A172 (cell line): ENCODE data around the gene ALAS2. TPM values are rescaled to one million over a fixed set of nuclear protein-coding genes. Genes with fewer than 3 reads are reported as not detected.
A peak's percentile ranks its signal among the peaks of the same experiment; 100 is the strongest.
"Not testable (repeated sequence)": the region's sequence is repeated elsewhere in the genome, so short reads cannot be mapped to it uniquely, and the experiment has no call there.

Source experiments
- DNase-seq: peaks from one replicate; pipeline ENCODE4 v3.0.0-alpha.2; 2015; ENCODE audit warnings: low spot score
- total RNA-seq: library from RNA; depleted of rRNA; stranded (reverse); fragments of >200 nt; shearing (Covaris generic); gene quantifications from 2 replicates; pipeline ENCODE4 v1.2.3, GENCODE V29; 2014; rRNA removed

Gene ALAS2
- total RNA-seq, 1 experiment from 2014 or later = not detected

DNA sequence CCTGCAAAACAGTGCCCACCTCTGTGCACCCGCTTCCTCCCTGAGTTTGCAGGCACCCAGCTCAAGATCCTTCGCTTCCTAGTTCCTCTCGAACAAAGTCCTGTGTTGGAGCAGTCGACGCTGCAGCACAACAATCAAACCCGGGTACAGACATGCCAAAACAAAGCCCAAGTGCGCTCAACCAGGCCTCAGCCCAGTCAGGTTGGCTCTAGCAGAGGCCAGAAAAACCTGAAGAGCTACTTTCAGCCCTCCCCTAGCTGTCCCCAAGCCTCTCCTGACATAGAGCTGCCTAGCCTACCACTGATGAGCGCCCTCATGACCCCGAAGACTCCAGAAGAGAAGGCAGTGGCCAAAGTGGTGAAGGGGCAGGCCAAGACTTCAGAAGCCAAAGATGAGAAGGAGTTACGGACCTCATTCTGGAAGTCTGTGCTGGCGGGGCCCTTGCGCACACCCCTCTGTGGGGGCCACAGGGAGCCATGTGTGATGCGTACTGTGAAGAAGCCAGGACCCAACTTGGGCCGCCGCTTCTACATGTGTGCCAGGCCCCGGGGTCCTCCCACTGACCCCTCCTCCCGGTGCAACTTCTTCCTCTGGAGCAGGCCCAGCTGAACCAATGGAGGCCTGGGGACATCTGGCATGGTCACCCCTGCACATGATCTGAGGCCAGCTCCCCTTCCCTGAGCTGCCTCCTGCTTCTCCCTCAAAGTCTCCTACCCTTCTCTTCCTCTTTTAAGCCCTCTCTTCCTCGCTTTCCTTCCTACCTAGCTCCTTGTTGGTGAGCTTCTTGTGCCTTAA, 23.8 kb downstream of the ALAS2 start:
- no peak for DNase-seq

DNA sequence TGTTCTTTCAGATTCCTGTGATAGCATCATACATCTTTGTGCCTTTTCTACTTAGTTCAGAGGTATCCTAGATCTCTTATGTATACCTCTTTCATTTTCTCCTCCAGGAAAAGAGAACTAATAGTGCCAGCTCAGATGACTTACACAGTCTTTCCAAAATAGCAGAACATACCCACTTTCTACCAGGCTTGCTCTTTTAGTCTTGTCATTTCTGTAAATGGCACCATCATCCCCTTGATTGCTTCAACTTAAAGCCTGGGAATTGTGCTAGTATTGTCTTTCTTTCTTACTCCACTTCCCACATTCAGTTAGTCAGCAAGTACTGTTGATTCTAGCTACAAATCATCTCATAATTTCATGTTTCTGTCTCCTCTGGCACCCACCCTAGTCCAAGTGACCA, 25.5 kb downstream of the ALAS2 start:
- DNase-seq = no peak

DNA sequence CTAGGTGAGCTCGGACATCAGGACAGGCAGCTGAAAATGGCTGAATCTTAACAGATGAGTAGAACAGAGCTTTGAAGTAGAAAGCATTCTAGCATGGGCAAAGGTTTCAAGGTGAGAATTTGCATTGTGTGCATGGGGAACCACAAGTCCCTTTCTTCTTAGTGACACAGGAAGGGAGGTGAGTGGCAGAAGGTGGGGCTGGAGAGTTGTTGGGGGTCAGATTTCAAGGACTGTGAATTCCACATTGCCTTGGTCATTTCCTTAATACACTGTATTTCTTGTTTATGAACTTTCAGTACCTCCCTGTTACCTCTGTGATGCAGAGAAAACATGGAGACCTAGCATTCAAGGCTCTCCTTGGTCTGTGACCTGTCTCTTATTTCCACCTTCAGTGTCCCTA, 26.5 kb downstream of the ALAS2 start:
- no peak for DNase-seq

DNA sequence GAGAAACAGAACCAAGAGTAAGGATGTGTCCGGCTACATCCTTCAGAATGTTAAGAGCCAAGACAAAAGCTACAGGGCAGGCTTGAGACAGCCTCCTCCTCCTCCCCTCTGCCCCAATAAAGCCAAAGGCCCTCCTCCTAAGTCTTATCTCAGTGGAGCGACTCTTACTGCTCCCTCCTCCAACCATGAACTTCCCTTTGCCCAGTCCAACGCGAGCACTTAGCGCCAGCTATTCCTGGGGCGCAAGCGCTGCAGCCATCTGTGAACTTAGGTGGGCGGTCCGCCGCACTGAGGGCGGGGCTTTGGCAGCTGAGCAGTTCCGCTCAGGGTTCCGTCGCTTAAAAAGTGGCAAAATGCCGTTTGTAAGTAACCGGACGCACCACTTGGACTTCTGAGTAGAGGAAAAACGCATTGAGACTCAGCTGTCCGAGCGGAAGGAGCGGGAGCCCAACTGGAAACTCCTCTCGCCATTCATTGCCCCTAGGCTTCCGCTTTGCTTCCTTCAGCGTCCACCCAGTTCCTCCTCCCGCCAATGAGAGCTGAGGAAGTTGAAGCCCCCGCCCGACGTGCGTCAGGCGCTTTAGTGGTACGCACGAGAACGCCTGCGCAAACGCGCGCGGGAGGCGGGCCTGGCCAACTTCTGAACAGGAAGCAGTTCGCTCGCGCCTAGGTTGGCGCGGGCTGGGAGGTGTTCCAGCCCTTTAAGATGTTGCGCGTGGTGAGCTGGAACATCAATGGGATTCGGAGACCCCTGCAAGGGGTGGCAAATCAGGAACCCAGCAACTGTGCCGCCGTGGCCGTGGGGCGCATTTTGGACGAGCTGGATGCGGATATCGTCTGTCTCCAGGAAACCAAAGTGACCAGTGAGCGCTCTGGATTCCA, 30.8 kb downstream of the ALAS2 start, which contains the start of gene APEX2:
Gene APEX2 (plus strand): TSS at position 647 of the 882 bp plus-strand sequence. CDS start 60 bp downstream, at position 707.
- peak; percentile 89 for DNase-seq

DNA sequence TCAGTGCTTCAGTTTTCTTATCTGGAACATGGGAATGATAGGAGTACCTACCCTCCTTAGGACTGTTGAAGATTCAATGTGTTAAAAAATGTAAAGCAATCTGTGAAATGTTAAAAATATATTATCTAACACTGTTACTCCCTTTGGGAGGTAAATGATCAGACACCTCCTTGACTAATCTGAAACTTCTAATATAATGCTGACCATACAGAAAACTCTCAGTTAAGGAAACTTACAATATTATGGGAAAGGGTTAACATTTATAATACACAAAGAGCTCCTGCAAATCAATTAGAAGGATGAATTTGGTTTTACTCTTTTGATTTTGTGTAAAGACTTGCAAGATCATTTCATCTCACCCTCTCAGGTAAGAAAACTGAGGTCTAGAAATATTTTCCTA, 35.2 kb downstream of the ALAS2 start:
- no peak for DNase-seq

DNA sequence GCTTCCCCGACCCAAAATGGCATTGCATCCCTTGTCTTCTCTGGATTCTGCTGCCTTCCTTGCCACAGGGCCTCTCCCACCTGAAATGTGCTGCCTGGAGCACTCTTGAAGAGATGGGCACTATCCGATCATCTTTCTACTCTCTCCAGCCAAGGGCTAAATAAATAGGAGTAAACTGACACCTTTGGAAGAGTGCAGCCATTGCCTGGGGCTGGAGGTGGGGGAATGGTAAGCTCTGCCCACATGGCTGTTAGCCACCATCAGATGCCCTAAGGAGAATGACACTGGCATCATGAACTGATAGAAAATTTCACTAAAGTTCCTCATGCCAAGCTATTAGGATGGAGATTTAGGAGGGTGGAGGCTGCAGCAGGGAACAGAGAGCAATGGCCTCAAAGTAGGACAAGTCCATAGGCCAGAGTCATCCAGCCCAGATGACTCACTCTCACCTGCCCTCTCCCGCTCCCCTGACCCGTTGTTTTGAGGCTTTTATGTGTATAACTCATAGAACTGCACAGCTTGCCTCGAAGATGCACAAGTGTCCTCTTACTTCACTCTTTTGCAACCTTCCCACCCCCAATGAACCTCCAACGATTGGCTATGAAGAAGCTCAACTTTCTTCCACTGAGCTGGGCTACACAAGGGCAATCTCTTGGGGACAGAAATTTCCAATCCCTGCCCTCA, 36.0 kb downstream of the ALAS2 start:
- no peak for DNase-seq

DNA sequence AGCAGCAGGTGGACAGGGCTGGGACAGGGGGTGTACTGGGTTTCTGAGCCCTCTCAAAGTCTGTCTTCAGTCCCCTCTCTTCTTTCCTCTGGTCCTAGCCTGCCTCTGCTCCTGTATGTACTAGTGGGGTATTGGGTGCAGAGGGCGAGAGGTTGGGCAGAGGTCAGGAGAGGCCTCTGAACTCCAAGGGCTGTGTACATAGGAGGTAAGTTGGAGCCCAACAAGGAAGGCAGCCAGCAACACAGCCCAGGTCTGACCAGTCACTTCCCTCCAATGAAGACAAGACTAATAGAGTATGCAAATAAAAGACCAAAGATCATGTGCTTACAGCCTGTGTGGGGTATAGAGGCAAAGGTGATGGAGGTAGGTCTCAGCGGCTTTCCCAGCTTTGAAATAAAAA, 36.7 kb downstream of the ALAS2 start, which contains the start of gene PFKFB1:
Gene PFKFB1 (minus strand): TSS at position 90 of the 400 bp plus-strand sequence. CDS start 181 bp downstream, outside the sequence.
- DNase-seq = no peak

DNA sequence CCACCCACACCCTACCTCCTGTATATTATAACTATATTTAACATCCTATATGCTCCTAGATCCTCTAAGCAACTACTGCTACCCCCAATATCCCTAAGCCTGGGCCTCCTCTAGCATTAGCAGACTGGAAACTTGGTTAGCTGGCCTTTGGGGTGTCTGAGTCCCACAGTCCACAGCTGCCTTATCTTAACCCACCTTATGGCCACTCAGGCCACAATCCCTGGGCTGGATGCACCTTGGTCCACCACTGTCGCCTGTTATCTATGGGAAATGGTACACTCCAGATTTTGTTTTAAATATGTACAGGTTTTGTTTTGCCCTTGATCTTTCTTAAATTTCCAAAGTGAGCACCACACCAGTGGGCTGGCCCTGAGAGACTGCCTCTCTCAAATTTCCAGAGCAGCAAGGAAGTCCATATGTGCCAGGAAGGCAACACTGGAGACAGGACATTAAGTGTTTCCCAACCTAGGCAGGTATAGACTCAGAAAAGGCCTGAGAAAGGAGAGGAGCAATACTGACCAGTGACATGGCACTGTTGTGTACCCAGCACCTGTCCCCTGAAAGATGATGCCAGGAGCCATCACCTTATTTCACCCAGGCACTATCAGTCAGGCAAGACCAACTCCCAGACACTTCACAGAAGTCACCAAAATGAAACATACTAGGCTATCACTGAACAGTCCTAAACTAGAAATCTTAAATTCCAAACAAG, 37.7 kb downstream of the ALAS2 start:
- DNase-seq = no peak

DNA sequence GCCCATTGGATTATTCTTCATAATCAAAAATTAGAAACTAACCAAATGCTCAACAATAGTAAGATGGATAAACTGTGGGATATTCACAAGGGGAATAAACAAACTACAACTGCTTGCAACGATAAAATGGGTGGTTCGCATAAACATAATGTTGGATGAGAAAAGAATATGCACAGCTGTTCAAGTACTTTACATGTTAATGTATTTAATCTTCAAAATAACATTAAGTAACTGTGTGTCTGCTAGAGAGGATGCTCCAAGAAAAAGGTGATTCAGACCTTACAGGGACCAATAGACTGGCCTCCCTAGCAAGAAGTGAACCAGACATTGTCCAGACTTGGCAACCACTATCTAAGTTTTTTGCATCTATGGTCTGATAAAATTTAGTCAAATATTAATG, 39.1 kb downstream of the ALAS2 start:
- no peak for DNase-seq

DNA sequence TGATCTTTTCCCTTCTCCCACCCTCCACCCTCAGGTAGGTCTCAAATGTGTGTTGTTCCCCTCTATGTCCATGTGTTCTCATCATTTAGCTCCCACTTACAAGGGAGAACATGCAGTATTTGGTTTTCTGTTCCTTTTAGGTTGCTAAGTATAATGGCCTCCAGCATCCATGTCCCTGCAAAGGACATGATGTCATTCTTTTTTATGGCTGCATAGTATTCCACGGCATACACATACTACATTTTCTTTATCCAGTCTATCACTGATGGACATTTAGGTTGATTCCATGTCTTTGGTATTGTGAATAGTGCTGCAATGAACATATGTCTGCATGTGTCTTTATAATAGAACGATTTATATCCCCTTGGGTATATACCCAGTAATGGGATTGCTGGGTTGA, 47.5 kb downstream of the ALAS2 start:
- DNase-seq = not testable (repeated sequence)

DNA sequence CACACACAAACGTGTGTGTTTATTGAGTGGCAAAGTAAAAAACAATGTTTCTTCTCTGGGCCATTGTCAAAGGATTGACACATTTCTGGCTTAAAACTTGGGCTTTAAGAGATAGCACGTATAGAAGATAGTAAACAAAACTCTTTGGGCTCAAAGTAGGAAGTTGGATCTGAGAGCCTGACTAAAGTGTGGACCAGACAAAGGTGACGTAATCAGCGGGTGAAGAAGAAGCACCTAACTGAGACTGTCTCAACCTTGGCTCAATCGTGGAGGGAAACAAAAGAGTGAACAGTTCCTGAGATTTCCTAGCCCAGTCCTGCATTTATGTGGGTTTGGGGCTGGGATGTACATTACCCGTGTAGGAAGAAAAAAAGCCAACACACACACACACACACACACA, 50.4 kb downstream of the ALAS2 start:
- no peak for DNase-seq

DNA sequence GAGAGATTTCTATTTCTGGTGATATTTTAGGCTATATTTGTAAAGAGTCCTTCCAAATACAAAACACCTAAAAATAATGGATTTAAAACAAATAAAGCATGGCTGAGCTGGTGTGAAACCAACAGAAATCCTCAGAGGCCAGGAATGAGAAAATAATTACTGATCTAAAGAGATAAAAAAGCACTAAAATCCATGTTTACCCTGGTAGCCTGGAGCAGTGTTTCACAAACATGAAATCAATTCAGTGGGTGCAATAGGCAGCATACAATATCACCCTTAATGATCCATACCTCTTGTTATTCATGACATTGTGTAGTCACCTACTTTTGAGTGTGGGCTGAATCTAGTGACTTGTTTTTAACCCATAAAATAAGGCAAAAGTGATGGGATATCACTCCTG, 51.3 kb downstream of the ALAS2 start:
- no peak for DNase-seq

DNA sequence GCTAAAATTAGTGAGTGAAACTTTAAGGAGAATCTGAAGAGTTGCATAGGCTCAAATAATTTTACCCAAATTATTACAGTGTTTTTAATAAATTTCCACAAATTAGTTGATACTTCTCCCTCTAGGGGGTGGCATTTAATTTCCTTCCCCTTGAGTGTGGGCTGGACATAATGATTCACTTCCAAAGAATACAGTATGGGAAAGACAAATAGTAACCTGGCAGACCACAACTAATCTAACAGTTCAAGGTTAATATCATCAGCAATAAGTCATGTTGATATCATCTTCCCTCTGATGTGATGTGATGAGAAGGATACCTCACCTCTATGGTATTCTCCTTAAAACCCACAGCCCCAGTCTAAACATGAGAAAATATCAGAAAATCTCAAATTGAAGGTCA, 52.3 kb downstream of the ALAS2 start:
- no peak for DNase-seq

DNA sequence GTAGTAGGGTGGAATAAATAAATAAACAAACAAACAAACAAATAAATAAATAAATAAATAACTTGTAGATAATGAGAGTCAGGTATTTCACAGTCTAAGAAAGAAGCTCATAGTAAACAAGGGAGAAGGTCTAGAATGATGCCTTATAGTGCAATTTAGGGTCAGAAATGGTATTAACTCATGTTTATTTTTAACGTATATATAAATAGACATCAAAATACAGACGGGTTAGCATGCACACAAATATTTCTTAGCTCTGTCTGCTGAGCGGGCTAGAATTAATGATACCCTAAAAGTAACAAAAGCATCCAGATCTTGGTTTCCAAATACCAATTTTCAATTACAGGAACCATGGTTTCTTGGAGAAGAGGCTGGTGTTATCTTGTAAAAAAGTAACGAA, 53.4 kb downstream of the ALAS2 start:
- DNase-seq = no peak

DNA sequence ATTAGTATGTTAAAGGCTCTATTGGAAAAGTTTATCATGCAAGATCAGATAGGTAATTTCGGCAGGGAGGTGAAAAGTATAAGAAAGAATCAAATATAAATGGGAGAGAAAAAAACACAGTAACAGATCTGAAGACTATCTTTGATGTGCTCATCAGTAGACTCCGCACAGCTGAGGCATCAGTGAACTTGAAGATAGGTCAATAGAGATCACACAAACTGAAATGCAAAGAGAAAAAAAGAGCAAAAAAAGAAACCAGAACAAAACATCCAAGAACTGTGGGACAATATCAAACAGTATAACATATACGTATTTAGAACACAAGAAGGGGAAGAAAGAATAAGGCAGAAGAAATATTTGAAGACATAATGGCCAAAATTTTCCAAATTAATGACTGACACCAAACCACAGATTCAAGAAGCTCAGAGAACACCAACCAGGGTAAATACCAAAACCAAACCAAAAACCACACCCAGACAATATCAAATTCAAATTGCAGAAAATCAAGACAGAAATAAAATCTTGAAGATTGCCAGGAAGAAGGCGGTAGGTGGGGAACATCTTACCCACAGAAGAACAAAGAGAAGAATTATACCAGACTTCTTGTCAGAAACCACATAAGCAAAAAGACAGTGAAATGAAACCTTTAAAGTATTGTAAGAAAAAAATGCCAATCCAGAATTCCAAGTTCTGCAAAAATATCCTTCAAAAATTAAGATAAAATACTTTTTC, 65.8 kb downstream of the ALAS2 start:
- DNase-seq = no peak

DNA sequence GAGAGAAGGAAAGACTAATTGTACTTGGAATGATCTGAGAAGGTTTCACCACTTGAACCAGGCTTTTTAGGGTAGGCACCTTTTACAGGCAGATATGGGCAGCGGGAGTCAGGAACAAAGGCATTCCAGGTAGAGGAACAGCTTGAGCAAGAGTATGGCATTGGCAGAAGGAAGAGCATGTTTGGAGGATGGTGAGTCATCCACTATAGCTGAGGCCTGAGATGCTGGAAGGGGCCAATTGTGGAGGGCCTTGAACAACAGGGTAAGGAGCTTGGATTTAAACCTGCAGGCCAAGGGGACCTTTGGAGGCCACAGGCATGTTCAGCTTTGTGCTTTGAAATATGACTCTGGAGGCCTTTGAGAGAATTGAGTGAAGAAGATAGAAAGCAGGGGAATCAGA, 69.0 kb downstream of the ALAS2 start:
- no peak for DNase-seq

Other genes starting within 250 kb of the ALAS2 start
- gene ITIH6, start 232.7 kb downstream of the ALAS2 start, total RNA-seq = not detected in 2 replicates
- 130 and 139 TPM in 2 replicates for gene MAGED2, start 223.2 kb downstream of the ALAS2 start, total RNA-seq
- 3.3 and 6.3 TPM in 2 replicates for gene TRO, start 110.2 kb downstream of the ALAS2 start, total RNA-seq
- not detected in 2 replicates for gene PFKFB1, start 36.8 kb downstream of the ALAS2 start, total RNA-seq
- 16.4 and 19.2 TPM in 2 replicates for gene APEX2, start 30.6 kb downstream of the ALAS2 start, total RNA-seq
- gene PAGE2B, start 44.1 kb upstream of the ALAS2 start, total RNA-seq = not detected in 2 replicates
- gene PAGE2, start 58.0 kb upstream of the ALAS2 start, total RNA-seq = not detected in 2 replicates
- 3.0 and 8.1 TPM in 2 replicates for gene PAGE5, start 189.4 kb upstream of the ALAS2 start, total RNA-seq
- gene PAGE3, start 233.9 kb upstream of the ALAS2 start, total RNA-seq = not detected in 2 replicates